Activated B cell treated with CpG ODN at 0.5 μM for 24 hours (primary cell): ENCODE measurements around the gene IRF1. TPM values are rescaled to one million over a fixed set of nuclear protein-coding genes. Genes with fewer than 3 reads are reported as not detected.

Experiments used
- ATAC-seq: fragments of 200-7000 bp; cut with Tn5 transposase; one replicate; pipeline ENCODE4 v1.10.0; 2021; ENCODE audit warnings: low read depth, mild to moderate bottlenecking, moderate library complexity
- CTCF ChIA-PET: fragments of 350-600 bp; sonication (Branson Sonifier 250); formaldehyde crosslinking; loops from one replicate; lab custom pipeline; 2021; ENCODE audit warnings: antibody characterized with exemption; lab: Charles Lee
- POLR2A ChIA-PET: fragments of 350-600 bp; sonication (Branson Sonifier 250); formaldehyde crosslinking; loops from one replicate; lab custom pipeline; 2021; ENCODE audit warnings: antibody characterized with exemption; lab: Charles Lee
- DNase-seq: peaks from one replicate; pipeline ENCODE4 v3.0.0; 2022
- H3K27ac Mint-ChIP-seq: one replicate; pipeline ENCODE4 v1.8.0; 2020; ENCODE audit warnings: mixed read lengths
- H3K27me3 Mint-ChIP-seq: one replicate; pipeline ENCODE4 v1.8.0; 2021; ENCODE audit warnings: mixed read lengths
- H3K36me3 Mint-ChIP-seq: one replicate; pipeline ENCODE4 v1.8.0; 2021; ENCODE audit warnings: low read depth, mixed read lengths
- H3K4me1 Mint-ChIP-seq: one replicate; pipeline ENCODE4 v1.8.0; 2021; ENCODE audit warnings: mixed read lengths
- H3K4me3 Mint-ChIP-seq: one replicate; pipeline ENCODE4 v1.8.0; 2020; ENCODE audit warnings: mild to moderate bottlenecking, mixed read lengths
- H3K9me3 Mint-ChIP-seq: one replicate; pipeline ENCODE4 v1.8.0; 2020; ENCODE audit warnings: mixed read lengths
- intact Hi-C: fragments of 100-400 bp; cut with micrococcal nuclease; formaldehyde crosslinking; loops from one replicate; pipeline ENCODE4 v1.15.1; 2024
- total RNA-seq: library from RNA; stranded (reverse); gene quantifications from 2 replicates; pipeline ENCODE4 v1.2.3, GENCODE V29; 2022
- TF ChIP-seq, protein P1 (sequence below): fragments of 200-600 bp; IDR thresholded peaks from one replicate; pipeline ENCODE4 v1.8.0; 2022; ENCODE audit warnings: antibody characterized with exemption, mild to moderate bottlenecking

The IRF1 gene
- total RNA-seq, 1 donor from 2014 or later = 134 TPM

DNA sequence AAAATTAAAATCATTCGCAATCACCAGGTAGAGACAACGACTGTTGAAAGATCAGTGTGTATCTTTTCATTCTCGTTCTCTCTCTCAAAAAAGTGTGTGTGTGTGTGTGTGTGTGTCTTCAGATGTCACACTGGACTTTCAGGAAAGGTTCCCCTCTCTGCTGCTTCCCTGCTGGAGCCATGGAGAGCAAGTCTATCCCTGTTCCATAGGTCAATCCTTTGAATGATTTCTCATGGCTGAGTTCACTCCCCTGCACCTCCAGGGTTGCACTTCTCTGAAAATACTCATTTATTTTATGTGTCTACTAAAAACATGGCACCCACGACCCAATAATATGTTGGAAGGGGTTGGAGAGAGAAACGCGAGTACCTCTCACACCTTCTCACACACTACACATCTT is 28.2 kb downstream of the IRF1 start:
- H3K9me3 Mint-ChIP-seq = no peaks in the 10 kb centered on the region
- CTCF ChIA-PET = interaction anchor here (0.9 kb wide), 1 partner anchor 28 kb away, joined by 3 read pairs; the partner anchor contains the start of gene IRF1
- ATAC-seq = no peak
- no peak for DNase-seq
- intact Hi-C loops = no loop called here
- H3K27me3 Mint-ChIP-seq = no peaks in the 10 kb centered on the region
- H3K4me3 Mint-ChIP-seq = no peak overlapping the region
- POLR2A ChIA-PET = no interaction called here
- H3K4me1 Mint-ChIP-seq = peaks cover 98% of the 10 kb centered on the region
- TF ChIP-seq, protein P1, sequence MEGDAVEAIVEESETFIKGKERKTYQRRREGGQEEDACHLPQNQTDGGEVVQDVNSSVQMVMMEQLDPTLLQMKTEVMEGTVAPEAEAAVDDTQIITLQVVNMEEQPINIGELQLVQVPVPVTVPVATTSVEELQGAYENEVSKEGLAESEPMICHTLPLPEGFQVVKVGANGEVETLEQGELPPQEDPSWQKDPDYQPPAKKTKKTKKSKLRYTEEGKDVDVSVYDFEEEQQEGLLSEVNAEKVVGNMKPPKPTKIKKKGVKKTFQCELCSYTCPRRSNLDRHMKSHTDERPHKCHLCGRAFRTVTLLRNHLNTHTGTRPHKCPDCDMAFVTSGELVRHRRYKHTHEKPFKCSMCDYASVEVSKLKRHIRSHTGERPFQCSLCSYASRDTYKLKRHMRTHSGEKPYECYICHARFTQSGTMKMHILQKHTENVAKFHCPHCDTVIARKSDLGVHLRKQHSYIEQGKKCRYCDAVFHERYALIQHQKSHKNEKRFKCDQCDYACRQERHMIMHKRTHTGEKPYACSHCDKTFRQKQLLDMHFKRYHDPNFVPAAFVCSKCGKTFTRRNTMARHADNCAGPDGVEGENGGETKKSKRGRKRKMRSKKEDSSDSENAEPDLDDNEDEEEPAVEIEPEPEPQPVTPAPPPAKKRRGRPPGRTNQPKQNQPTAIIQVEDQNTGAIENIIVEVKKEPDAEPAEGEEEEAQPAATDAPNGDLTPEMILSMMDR = no peak
- peaks cover 4% of the 10 kb centered on the region for H3K36me3 Mint-ChIP-seq
- no peak overlapping the region for H3K27ac Mint-ChIP-seq

DNA sequence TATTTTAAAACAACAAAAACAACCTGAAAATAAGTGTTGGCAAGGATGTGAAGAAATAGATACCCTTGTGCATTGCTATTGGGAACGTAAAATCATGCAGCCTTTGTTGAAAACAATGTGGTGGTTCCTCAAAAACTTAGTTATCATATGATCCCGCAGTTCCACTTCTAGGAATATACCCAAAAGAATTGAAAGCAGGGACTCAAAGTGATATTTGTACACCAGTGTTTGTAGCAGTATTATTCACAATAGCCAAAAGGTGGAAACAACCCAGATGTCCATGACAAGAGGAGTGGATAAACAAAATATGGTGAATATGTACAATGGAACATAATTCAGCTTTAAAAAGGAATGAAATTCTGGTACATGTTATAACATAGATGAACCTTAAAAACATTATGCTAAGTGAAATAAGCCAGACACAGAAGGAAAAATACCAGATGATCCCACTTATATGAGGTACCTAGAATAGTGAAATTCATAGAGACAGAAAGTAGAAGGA is 29.0 kb downstream of the IRF1 start:
- CTCF ChIA-PET = no interaction called here
- no peaks in the 10 kb centered on the region for H3K9me3 Mint-ChIP-seq
- peaks cover 4% of the 10 kb centered on the region for H3K36me3 Mint-ChIP-seq
- intact Hi-C loops = no loop called here
- no peak for DNase-seq
- POLR2A ChIA-PET = no interaction called here
- no peak overlapping the region for H3K27ac Mint-ChIP-seq
- H3K4me3 Mint-ChIP-seq = no peak overlapping the region
- no peak for ATAC-seq
- peaks cover 98% of the 10 kb centered on the region for H3K4me1 Mint-ChIP-seq
- H3K27me3 Mint-ChIP-seq = no peaks in the 10 kb centered on the region
- TF ChIP-seq, protein P1 = no peak

DNA sequence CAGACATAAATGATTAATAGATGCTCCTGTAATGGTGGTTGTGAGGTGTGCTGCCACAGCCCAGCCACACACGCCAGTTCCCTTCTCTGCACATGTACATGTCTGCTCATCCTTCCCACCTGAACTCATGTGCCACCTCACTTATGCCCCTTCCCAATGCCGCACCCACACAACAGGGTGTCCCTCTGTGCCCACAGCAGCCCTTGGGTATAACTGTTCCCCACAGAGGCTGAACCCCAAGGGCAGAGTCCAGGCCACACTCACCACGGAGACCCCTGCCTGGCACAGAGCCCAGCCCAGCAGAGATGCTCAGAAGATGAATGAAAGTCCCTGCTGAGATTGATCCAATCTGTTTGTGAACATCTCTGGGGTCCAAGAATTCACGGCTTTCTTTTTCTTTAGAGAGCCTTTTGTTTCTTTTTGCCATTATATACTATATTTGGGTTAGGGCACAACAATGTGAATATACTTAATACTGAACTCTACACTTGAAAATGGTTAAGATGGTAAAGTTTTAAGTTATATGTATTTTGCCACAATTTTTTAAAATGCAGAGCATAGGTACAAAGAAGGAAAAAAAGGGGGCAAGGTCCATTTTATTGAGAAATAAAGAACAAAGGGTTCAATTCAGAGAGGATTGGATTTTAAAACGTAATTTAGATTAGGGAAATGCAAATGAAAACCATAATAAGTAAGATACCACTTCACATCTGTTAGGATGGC is 29.6 kb downstream of the IRF1 start:
- CTCF ChIA-PET = no interaction called here
- DNase-seq (no peak), ATAC-seq (no peak)
- peak overlapping the region; percentile 20 for H3K4me3 Mint-ChIP-seq
- peaks cover 4% of the 10 kb centered on the region for H3K36me3 Mint-ChIP-seq
- peaks cover 98% of the 10 kb centered on the region for H3K4me1 Mint-ChIP-seq
- peak overlapping the region; percentile 4 for H3K27ac Mint-ChIP-seq
- H3K27me3 Mint-ChIP-seq = no peaks in the 10 kb centered on the region
- H3K9me3 Mint-ChIP-seq = no peaks in the 10 kb centered on the region
- POLR2A ChIA-PET = interaction anchor here (8.2 kb wide), 1 partner anchor 29 kb away, joined by 164 read pairs; the partner anchor contains the start of gene IRF1
- intact Hi-C loops = no loop called here
- TF ChIP-seq, protein P1 = no peak

DNA sequence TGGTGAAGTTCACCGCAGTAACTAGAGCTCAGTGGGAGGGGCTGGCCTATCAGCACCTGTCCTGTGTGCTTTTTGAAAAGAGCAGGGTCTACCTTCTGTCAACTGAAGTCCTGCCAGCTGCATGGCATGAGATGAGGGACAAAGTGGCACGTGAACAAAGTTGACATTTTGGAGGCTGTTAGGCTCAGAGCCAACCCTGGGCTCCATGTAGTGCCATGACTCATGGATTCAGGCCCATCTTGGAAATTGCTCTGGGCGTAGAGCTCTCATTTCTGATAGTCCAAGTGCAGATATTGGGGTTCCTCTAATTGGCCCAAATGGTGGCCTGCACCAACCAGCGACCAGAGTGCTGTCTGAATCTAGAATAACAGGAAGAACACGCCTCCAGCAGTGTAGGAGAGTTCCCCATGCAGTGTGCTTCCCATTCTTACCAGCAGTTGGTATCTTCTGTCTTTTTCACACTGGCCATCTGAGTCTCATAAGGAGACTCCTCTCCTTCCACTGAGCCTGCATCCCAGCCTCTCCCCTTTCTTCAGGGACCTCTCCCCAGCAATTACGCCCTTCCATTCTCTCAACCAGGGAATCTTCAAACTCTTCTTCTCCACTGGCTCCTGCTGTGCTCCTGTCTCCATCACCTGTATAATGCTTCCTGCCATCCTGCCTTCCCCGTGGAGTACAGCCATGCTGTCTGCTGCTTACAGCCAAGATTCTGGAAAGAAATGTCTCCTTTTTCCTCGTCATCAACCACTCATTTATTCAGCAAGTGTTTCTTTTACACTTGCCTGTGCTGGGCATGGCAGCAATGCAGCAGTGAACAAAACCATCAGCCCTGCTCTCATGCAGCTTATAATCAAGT is 30.4 kb downstream of the IRF1 start:
- Mint-ChIP-seq H3K9me3 (no peaks in the 10 kb centered on the region), H3K27ac (peak overlapping the region; percentile 4), H3K4me1 (peaks cover 98% of the 10 kb centered on the region), H3K27me3 (no peaks in the 10 kb centered on the region), H3K36me3 (peaks cover 5% of the 10 kb centered on the region), H3K4me3 (no peak overlapping the region)
- ChIA-PET CTCF (interaction anchor here (1.2 to 1.6 kb wide), 2 partner anchors 30 to 34 kb away, joined by 5 to 7 read pairs; partner anchors contain the start of gene IRF1), POLR2A (interaction anchor here (0.7 to 8.2 kb wide), 7 partner anchors 9 to 49 kb away, joined by 4 to 164 read pairs (median 30); partner anchors contain the start of gene IRF1)
- TF ChIP-seq, protein P1 = no peak
- DNase-seq (no peak), ATAC-seq (no peak)
- intact Hi-C loops = no loop called here
